Hematopoietic multipotent progenitor cell treated with erythropoietin and hydrocortisone succinate and interleukin-3 and kit ligand, for 15 days (in vitro differentiated cells): ENCODE results near the gene IQCH.

ENCODE experiments used
- DNase-seq: peaks from one replicate; pipeline ENCODE4 v3.0.0-alpha.2; 2015; ENCODE audit warnings: low spot score

The IQCH gene

DNA sequence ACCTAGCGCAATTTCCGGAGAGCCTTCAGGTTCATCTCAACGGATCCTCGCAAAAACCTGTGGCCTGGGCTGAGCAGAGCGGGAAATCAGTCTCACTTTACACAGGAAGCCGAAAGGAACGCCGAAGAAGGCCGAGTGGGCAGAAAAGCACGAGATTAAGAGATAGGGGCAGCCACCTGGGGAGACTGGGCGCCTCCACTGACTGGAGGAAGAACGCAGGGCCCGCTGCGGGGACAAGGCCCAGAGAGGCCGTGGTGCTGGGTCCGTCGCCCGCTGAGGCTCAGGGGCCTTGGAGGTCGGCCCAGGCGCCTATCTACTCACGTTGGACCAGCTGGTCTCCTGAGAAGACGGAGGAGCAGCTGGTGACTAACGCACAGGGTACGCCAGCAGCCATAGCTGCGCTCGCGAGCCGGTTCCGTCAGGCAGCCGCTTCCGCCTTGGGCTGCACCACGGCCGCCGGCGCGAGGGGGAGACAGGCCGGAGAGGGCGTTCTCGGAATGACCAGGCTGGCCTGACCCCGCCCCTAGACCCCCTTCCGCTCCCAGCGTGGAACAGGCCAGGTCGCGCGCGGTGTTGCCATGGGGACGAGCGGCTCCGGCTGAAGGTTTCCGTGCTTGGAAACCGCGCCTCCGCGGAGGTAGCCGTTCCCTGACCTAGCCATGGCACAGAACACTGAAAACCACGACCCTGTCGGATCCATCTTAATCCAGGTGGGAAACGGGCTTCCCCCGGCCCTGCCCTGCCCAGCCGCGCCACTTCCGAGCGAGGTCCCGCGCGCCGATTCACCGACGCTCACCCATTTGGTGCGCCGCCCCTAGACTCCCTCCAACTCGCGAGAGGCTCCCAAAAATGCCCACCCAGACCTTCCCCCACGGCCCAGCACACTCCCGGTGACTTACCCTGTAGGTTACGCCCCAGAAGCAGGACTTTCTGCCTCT, at the start of gene IQCH, which contains the start of gene AAGAB:
Gene IQCH, plus strand, starts transcription at position 549 of the 938 bp plus-strand sequence. Its CDS starts 111 bp downstream, at position 660.
Gene AAGAB, minus strand, starts transcription at position 424 of the 938 bp plus-strand sequence. Its CDS starts 30 bp downstream, at position 394.
- peak; percentile 95 for DNase-seq

DNA sequence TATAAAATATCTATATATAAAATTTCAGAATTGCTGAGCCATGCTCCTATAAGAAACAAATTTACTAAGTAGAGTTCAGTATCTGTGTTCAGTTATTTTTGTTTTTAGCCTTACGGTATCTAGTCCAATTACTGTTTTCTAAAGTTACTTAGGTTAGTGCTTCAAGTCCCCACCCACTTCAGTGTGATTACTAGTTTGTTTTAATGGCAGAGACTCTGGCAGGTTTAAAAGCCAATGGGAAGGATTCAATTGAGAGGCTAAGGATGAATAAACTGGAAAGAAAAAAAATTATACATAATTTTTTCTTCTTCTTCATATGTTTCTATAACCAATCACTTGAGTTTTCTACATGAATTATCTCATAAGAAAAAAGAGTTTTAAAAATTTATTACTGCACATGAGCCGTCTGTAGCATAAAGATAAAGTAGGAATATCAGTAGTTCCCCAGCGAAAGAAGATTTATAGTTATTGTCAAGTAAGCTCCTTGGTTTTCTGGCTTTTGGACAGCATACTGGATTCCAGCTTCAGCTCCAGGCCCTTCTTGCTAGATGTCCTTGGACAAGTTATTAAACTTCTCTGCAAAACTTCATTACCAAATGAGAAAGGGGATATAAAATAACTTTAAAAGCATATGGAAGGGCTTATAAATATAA, 46.9 kb upstream of the IQCH start:
- DNase-seq, result no peak

DNA sequence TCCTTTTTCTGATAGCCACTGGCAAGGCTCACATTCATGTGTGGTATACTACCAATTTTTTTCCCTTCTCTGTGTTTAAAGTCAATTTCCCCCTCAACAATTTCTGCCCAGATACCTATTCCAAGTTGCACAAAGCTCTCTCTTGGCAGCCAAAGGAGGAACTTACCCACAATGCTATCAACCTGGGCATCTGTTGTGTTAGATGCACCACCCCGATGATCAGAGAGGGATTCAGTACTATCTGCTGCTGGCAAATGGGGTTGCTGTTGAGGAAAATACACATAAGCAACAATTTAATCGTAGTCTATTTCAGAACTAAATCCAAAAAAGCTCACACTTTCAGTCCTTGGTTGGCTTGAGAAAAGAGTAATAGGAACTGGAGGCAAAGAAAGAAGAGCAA, 46.2 kb upstream of the IQCH start:
- DNase-seq, result no peak

DNA sequence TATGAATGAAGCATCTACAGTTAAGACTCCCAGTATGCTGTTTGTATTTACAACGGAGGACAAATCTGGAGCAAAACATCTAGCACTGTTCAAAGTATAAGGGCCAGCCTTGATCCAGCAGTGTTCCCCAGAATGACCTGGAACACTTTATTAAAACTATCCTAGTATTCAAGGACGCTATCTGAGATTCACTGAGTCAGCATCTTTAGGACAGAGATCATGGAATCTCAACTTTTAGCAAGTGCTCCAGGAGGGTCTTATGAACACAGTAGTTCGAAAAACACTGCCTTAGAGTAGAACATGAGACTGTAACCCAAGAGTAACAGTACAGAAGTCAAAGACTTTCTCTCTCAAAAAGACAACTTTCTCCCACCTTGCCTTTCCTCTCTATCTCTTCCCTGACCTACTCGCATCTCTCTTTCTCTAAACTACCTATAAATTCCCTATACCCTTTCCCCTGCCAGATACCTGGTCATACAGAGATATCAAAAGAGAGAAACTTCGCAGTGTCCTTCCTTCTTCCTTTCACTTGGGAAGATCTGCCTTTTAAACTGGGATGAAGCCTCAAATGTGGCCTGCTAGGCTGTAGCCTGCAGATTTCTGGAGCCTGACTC, 43.9 kb upstream of the IQCH start:
- DNase-seq, result no peak

DNA sequence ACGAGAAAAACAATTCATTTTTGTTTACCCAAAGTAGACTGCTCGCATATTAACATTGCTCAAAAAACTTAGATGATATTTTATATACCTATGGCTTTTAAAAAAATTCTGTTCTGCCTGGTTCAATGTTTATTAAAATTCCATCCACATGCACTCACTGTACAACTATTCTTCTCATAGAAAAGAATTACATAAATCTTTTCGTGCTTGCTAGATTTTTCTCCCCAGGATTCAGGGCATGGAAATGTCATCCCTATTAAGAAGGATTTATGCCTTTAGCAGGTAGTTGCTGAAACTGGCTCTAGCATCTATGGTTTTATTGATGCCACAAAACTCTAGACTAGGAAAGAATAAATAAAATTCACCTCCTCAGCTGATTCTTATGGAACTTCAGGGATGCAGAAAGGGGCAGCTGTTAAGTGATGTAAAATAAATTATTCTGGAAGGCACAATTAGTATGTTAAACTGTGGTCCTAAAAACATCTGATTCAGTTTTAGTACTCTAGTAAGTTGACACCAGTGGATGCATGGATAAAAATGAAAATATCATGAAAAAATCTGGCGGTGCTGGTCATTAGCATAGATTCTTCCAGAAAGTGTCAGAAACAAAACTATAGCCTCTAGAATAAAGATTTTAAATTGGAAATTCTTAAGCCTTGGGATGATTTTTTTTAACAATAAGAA, 41.8 kb upstream of the IQCH start:
- DNase-seq, result no peak

DNA sequence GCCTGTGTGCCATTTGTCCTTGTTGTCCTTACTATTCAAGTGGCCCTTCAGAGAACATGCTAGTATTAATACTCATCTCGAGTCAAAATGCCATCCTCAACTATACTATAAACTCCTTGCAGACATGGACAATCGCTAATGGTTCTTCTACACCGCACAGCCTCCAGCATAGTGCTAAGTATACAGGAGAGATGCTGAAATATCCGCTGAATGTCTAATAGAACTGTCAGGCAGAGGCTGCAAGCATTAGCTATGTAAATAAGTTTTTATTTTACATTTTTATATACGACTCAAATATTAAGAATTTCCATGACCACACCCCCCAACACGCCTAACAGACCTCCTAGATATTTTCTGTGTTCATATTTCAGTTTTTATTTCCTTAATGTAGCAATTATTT, 39.5 kb upstream of the IQCH start:
- DNase-seq, result no peak

DNA sequence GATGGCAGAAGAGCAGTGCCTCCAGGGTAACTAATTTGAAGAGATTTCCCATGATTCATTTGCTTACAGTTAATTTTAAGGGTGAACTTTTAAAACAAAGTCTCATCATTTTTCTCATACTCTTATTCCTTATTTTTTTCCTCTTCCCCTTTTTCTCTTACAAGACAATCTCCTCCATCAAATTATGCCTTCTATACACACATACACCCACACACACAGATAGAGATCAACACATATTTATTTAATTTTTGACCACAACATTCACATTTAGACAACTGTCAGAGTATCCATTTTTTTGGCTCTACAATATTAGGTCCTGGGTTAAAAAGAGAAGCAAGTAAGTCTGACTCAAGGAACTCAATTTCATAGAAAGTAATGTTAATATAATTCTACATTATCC, 37.7 kb upstream of the IQCH start:
- no peak for DNase-seq

DNA sequence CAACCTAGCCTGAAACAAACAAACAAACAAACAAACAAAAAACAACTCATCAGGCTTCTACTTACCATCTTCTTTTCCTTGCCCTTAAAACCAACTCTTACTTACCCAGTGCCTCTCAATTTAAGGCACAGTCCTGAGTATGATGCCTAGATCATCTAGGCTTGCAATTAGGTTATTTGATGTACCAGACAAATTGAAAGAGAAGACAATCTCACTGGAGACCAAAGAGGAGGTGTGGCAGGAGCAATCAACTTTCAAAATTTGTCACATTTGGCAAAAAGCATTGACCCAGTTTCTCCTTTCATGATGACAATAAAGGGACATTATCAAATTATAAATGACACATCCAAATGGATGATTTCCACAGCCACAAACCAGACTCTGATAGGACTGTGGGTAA, 36.2 kb upstream of the IQCH start:
- DNase-seq, result no peak

DNA sequence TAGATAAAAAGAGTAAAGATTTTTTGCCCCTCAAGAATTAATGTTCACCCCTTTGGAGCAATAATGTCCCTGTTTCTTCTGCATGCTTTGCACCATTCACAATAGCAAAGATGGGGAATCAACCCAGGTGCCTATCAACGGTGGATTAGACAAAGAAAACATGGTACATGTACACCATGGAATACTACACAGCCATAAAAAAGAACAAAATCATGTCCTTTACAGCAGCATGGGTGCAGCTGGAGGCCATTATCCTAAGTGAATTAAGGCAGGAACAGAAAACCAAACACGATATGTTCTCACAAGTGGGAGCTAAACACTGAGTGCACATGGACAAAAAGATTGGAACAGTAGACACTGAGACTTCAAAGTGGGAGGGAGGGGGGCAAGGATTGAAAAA, 35.3 kb upstream of the IQCH start:
- DNase-seq, result no peak

DNA sequence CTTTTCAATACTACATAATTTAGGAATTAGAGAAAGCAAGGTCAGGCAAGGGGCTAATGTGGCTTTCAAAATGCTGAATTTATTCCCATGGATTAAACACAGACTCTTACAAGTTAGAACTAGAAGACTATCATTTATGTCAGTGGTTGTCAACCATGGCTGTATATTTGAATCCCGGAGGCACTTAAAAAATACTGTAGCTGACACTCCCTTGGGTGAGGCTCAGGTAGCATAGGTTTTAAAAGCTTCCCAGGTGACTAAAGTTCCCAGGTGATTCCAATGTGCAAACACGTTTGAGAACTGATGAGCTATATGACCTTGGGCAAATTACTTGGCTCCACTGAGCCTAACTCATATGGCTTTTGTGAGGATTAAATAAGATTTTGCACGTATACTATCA, 29.7 kb upstream of the IQCH start:
- DNase-seq, result no peak

DNA sequence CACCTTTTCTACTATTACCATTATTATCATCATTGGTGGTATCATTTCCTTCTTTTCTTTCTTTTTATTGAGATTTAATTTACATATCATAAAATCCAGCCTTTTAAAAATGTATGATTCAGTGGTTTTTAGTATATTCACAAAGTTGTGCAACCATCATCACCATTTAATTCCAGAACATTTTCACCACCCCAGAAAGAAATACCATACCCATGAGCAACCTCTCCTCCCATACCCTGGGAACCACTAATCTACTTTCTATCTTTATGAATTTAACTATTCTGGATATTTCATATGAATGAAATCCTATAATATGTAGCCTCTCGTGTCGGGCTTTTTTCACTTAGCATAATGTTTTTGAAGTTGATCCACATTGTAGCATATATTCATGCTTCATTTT, 29.2 kb upstream of the IQCH start:
- no peak for DNase-seq

DNA sequence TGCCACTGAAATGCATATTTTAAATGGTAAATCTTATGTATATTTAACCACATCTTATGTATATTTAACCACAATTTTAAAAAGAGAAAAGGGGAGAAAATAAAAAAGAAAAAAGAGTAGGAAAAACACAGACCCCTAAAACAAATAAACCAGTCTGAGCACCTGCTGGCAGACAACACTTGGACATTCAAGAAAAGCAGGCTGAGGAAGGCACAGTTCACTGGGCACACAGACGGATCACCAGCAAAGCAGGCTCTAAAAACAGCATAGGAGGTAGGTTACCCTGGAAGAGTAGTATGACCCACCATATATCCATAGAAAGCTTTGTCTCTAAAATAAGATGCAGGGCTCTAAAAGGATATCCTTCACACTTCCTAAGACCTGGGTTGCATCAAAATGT, 27.2 kb upstream of the IQCH start:
- no peak for DNase-seq

DNA sequence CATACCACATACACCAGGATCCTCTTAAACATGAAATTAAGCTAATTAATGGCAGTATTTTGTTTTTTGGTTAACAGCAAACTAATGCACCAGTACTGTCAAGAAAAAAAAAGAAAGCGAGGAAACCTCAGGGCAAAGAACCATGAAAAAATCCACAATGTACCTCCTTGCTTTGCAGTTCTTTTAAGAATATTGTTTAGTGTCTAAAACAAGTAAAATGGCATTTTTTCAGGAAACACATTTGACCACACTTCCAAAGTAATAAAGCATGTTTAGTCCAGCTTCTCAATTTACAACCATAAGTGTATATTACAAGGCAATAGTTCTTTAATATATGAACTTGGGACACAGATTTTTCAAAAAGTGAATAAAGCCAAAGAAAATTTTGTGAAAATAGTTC, 26.7 kb upstream of the IQCH start:
- no peak for DNase-seq

DNA sequence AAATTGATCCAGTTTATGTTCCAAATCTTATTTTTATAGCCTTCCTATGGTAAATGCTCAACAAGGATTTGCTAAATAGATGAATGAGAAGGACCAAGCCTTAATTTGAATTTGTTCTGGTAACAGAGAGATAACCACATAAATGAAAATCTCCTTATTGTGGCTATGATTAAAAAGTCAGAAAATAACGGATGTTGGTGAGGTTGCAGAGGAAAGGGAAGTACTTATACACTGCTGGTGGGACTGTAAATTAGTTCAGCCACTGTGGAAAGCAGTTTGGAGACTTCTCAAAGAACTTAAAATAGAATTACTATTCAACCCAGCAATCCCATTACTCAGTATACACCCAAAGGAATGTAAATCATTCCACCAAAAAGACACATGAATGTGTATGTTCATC, 26.3 kb upstream of the IQCH start:
- no peak for DNase-seq

DNA sequence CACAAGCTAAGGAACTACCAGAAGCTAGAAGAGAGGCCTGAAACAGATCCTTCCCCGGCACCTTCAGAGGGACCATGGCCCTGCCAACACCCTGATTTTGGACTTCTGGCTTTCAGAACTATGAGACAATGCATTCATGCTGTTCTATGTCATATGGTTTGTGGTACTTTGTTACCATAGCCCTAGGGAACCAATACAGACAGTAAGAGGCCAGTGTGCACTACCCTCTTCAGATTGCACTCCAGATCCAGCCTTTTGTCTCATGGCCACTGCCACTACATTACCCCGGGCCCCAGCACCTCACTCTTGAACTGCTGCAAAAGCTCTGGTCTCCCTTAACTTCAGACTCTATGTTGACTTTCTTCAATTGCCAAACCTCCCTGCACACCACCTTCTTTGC, 24.1 kb upstream of the IQCH start:
- DNase-seq, result no peak

DNA sequence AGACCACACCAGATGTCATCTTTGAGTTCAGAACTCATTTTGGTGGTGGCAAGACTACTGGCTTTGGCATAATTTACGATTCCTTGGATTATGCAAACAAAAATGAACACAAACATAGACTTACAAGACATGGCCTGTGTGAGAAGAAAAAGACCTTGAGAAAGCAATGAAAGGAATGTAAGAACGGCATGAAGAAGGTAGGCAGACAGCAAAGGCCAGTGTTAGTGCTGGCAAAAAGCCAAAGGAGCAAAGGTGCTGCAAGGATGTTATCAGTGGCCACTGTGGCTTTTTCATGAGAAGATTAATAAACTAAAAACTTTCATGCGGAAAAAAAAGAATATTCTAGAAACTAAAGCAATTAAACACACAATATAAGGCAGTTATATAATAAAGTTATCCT, 22.0 kb upstream of the IQCH start:
- no peak for DNase-seq

DNA sequence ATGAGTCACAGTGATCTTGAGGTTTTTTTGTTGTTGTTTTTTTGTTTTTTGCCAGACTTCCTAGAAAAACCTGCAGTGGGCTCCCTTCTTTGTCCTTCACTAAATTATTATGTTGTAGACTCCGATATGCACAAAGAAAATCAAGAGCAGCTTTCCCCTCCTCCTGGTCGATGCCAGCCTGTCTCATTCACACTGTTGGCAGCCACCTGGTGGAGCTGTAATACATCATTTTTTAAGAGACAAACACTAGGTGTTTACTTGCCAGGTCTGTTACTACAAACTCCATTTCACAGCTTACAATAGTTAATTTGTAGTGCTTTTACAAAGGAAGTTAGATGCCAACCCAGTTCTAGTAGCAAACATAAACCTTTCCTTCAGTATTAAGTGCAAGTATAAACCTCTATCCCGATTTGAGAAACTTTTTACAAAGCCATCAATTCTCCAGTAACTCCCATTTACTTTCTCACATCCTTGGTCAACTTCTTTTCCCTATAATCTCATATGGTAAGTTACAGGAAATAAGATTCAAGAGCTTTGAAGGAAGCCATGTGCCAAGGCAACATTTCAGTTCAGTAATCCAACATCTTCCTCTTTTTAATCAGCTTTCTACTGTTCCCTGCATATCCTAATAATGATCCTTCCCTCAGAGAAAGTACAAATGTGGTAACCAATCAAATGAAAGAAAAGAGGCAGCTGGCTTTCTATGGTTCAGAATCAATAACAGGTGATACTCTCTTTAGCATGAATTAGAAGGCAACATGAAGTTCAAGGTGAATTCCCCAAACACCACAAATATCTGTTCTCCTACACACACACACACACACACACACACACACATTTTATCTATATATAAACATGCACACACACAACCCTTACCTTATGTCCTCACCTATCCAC, 14.1 kb upstream of the IQCH start:
- DNase-seq, result peak; percentile 10

DNA sequence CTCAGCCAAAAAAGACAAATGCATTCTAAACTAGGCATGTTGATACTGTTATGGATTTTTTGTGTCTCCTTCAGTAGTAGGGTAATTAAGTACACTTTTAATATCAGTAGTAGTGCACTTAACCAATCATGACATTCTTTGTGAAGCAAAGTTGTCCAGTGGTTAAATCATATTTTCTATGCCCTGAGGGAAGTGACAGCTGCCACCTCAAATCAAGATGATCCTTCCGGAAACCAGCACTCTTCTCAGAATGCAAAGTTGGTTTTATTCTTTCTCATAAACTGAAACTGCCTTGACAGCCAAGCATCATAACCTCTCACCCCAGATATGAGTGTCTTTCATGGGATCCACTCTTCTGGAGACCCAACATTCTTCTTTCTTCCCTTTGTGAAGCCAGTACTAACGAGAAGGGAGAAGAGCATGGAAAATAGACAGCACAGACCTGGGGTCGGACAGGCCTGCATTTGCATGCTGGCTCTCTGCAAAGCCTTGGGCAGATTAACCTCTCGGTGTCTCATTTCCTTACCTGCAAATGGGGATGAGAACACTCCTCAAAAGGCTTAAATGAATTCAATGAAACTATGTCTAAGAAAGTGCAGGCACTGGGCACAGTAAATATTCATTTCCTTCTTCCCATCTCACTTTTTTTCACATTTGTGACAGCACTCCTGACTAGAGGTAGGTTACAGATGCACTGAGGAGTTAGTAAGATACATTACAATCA, 13.3 kb upstream of the IQCH start:
- no peak for DNase-seq

DNA sequence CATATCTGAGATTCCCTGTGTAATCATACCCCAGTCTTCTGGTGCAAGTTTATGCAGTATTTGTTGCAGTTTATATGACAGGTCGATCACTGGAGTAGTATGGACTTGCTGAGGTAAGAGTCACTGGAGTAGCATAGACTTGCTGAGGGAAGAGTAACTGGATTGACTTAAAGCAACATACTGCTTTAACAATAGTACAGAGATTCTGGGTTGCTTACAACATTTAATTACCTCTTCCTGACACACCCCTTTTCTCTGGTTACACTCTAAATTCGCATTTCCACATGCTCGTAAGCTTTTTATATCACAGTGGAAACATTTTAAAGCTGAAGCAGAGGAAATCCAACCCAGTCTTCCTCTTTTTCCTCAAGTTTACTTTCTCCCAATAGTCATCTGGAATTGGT, 11.9 kb upstream of the IQCH start:
- no peak for DNase-seq

DNA sequence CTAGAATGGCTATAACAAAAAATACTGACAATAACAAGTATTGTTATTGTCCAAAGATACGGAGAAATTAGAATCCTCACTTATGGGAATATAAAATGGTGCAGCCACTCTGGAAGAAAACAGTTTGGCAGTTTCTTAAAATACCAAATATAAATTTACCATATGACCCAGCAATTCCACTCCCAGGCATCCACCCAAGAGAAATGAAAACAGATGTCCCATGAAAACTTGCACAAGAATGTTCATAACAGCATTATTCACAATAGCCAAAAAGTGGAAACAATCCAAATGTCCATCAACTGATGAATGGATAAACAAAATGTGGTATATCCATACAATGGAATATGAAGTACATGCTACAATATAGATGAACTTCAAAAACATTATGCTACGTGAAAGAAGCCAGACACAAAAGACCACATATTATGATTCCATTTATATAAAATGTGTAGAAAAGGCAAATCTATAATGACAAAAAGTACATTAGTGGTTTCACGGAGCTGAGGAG, 9.6 kb upstream of the IQCH start:
- DNase-seq, result no peak
